ENCODE measurements around the gene GALNTL6.

GALNTL6 gene

DNA sequence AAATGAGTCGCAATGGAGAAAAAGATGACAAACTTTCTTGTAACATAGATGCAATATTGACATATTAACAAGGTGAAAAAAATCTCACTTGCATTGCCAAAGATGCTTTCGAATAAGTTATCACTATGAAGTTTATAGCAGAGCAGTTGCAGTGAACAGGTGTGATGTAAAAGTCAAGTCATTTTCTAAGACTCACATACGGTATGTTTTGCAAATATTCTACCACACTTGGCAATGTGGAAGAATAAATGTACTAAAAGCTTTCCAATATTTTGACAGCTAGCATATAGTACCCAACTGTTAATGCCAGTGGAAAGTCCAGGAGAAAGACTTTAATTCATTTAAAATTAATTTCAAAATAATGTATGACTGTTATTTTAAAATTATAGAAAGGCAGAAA lies 76.5 kb downstream of the GALNTL6 start:
- no peak for DNase-seq

- no peak for DNase-seq
These were observed 77.8 kb downstream of the GALNTL6 start for GRCh38 chr4:171891038-171891437.

DNA sequence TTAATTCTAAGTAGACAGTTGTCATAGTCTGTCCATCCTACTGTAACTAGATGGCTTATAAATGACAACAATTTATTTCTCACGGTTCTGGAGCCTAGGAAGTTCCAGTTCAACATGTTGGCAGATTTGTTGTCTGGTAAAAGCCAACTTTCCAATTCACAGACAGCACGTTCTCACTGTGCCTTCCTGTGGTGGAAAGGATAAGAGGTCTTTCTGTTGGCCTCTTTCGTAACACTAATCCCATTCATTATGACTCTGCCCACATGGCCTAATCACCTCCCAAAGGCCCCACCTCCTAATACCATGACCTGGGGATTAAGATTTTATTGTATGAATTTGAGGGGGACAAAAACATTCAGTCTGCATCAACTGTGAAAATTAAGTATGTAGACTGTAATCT lies 83.2 kb downstream of the GALNTL6 start:
- no peak for DNase-seq

- DNase-seq = no peak
These were observed 106.1 kb downstream of the GALNTL6 start for GRCh38 chr4:171919314-171919713.

- DNase-seq = no peak
These were observed 107.7 kb downstream of the GALNTL6 start for GRCh38 chr4:171920901-171921300.

DNA sequence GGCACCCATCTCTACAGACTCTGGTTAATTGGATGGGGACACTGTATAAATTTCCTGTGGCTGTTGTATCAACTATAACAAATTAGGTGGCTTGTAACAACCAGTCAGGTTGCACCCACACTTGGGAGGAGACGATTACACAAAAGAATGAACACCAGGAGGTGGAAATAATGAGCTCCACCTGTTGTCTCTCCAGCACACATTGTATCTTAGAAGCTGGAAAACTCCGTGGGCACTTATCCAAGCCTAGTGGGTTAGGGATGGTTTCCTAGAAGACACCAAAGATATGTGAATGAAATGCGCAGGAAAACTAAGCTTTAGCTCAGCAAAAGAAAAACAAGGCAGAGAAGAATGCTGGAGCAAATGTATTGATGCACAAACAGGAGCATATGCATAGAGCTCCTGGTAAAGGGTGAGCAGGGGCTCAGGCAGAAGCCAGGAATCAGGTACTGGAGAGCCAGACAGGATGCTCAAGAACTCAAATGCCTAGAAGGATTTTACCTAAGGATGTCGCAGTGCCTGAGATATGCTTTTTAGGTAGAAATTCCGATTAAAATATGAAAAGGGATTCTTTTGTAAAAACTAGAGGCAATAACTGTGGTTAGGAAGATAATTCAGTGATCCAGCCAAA lies 111.7 kb downstream of the GALNTL6 start:
- no peak for DNase-seq

DNA sequence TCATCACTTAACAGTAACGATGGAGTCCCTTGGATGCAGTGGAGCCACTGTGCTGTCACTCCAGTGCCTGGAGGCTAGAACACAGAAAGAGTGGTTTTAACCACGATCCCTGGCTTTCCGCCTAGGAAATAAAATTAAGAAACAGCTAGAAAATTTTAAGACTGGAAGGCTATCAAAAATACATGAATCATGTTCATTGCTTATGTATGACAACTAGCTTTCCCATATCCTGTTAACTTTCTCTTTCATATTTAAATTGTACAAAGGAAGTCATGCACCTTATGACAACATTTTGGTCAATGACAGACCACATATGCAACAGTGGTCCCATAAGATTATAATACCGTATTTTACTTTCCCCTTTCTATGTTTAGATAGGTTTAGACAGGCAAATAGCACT lies 115.1 kb downstream of the GALNTL6 start:
- DNase-seq = no peak

DNA sequence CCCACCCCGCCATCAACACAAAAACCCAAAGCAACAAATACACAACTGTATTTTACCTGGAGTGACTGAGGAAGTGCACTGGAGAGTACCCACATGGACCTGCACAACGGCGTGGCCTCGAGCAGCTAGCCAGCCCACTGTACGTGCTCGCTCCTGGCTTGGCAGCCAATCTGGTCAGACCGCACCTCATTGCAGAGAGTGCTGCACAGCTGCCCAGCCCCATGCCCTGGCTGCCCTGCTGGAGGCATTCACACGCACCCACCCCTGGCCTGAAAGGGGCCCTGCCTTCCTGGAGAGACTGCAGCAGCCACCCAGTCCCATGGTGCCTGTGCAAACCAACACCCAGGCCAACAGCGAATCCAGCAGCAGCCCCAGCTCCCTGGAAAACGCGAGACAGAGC lies 116.3 kb downstream of the GALNTL6 start:
- DNase-seq = no peak

DNA sequence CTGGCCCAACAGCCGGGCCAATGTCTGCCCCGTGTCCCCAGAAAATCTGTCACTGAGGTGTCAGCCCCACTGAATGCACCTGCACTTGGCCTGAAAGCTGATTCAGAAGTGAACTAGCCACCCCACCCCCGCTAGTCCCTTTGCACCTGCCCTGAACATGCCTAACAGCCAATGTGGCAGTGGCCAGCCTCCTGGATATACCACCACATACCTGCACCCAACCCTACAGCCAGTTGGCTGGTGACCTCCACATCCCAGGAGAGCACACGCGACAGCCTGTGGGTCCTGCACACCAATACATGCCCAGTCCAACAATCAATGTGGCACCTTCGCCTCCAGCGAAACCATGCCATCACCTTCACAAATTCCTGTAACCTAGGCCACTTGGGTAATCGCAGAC lies 116.7 kb downstream of the GALNTL6 start:
- DNase-seq = no peak

- no peak for DNase-seq
These were observed 119.0 kb downstream of the GALNTL6 start for GRCh38 chr4:171932238-171932637.

- DNase-seq = no peak
These were observed 127.5 kb downstream of the GALNTL6 start for GRCh38 chr4:171940656-171941055.

DNA sequence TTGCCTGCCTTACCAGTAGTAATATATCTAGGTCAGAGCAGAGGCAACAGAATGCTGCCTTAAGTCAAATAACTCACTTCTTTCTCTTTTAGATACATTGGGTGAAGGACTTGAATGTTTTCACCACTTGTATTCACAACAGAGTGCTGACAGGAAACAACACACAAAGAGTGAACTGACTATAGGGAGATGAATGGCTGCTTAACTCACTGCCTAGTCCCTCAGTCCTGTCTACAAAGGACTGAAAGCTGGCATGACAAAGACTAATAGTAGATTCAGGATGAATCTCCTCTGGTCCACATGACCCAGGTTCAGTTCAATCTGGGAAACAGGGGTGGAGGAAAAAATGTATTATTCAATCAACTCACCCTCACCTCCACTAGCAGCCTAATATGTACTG lies 134.2 kb downstream of the GALNTL6 start:
- no peak for DNase-seq

- no peak for DNase-seq
These were observed 134.8 kb downstream of the GALNTL6 start for GRCh38 chr4:171948038-171948437.

- peak; percentile 18 for DNase-seq
These were observed 141.4 kb downstream of the GALNTL6 start for GRCh38 chr4:171954650-171955049.

GRCh38 chr4:171956678-171957077 lies 143.5 kb downstream of the GALNTL6 start:
- DNase-seq = no peak

GRCh38 chr4:171962110-171962509 lies 148.9 kb downstream of the GALNTL6 start:
- no peak for DNase-seq

- DNase-seq = no peak
These were observed 153.2 kb downstream of the GALNTL6 start for GRCh38 chr4:171966356-171966755.

DNA sequence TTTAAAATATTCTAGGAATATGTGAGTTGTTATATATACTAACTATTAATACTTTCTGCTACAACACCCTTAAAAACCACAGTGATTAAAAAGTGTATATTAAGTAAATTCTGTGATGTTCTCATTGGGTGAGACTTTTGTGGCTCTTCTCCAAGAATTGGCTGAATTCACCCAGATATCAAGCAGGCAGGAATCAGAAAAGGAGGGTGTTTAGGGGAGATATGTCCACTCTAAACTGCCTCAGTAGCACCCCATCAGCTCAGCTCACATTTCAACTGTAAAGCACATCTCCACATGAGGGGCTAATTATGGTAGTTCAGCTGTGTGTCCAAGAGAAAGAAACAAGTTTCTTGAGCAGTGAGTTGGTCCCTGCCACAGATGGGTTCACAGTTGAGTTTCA lies 165.0 kb downstream of the GALNTL6 start:
- DNase-seq = peak; percentile 69

- no peak for DNase-seq
These were observed 166.3 kb downstream of the GALNTL6 start for GRCh38 chr4:171979461-171979860.

DNA sequence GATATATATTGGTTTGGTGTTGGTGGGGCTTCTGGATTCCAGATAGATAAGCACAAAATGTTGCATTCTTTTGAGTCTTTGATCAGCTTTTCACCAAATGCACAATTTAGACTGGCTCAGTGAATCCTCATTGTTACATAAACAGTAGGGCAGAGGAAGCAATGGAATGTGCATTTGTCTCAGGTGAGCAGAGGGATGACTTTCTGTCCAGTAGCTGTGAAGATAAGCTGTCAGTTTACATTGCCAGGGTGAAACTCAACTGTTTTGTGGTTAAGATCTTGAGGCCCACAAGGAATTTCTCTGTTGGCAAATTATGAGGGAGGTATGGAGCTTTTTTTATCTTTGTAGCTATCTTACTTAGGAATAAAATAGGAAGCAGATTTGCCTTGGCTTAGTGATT lies 168.0 kb downstream of the GALNTL6 start:
- no peak for DNase-seq

- DNase-seq = peak; percentile 8
These were observed 171.0 kb downstream of the GALNTL6 start for GRCh38 chr4:171983935-171984805.

DNA sequence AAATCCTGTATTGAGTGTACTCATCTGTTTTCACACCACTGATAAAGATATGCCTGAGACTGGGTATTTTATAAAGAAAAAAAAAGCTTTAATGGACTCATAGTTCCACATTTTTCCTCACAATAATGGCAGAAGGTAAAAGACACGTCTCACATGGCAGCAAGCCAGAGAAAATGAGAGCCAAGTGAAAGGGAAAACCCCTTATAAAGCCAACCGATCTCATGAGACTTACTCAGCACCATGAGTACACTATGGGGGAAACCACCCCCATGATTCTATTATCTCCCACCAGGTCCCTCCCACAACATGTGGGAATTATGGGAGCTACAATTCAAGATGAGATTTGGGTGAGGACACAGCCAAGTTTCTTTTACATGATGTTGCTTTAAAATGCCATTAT lies 171.9 kb downstream of the GALNTL6 start:
- DNase-seq = no peak

DNA sequence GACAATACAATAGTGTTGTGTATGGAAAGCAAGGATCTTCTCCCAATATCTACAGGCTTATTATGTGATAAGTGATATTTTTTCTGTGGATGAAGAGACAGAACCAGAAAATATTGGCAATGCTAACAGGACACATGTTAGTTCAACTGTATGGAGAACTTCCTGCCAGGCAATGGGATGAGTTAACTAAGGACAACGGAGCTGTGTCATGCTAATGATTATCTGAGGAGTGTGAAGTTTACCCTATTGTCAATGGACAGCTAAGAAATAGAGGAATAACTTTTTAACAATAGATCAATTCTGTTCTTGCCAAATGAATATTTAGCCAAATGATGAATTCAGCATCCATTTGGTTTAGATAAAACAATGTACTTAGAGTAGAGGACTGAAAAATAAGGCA lies 180.0 kb downstream of the GALNTL6 start:
- no peak for DNase-seq

- DNase-seq = no peak
These were observed 194.7 kb downstream of the GALNTL6 start for GRCh38 chr4:172007889-172008288.
